ENCODE measurements around the gene CCDC146.
"Not testable (repeated sequence)": the region's sequence is repeated elsewhere in the genome, so short reads cannot be mapped to it uniquely, and the experiment has no call there.

Gene CCDC146

DNA sequence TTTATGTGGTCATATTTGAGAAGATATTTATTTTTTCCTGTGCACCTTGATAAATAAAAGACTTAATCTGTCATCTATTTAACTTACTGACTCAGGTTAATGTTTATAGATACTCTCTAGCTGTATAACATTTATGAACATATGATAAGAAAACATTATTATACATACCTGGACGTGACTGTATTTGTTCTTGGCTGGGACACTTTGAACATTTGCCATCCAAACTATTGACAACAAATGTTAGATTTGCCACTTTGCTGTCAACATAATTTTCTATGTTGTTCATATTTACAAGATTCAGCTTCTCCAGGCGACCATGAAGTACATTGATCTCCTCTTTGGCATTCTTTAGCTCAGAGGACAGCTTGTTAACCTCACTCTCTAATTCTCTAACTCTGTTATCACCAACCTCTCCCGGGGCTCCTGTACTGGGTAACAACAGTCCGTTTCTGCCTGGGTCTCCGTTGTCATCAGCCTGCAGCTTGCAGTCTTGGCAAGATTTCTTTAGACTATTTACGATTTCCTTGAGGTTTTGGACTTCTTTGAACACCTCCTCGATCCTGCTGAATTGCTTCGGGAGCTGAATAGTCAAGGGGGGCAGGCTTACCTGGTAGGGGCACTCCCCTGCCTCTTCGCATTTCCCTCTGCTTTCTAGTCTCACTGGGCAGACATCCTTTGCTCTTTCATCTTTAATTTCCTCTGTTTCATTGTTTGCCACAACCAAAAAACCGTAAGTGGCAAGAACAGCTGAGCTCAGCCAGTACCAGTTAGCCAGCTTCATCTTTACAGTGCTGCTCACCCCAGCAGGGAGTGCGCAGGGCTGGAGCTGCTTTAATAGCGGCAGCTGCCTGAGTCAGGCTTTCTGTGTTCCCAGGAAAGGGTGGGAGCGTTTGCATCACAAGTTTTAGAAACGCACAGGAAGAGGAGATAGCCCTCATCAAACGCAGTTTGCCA is 76.9 kb downstream of the CCDC146 start, which contains the start of gene FGL2:
FGL2 (minus strand) TSS at position 807 of the 954 bp plus-strand sequence; CDS start at position 781, 26 bp downstream.
- DNase-seq (ENCODE audit: low spot score), result peak; percentile 16
- Mint-ChIP-seq H3K36me3 (ENCODE audit: low read depth) (peaks cover 3% of the 10 kb centered on the region), H3K9me3 (no peaks in the 10 kb centered on the region), H3K4me3 (peak within 1 kb of the TSS; percentile 83), H3K27ac (peak within 1 kb of the TSS; percentile 86), H3K27me3 (ENCODE audit: low read depth) (no peaks in the 10 kb centered on the region), H3K4me1 (ENCODE audit: low read depth) (peaks cover 44% of the 10 kb centered on the region)

DNA sequence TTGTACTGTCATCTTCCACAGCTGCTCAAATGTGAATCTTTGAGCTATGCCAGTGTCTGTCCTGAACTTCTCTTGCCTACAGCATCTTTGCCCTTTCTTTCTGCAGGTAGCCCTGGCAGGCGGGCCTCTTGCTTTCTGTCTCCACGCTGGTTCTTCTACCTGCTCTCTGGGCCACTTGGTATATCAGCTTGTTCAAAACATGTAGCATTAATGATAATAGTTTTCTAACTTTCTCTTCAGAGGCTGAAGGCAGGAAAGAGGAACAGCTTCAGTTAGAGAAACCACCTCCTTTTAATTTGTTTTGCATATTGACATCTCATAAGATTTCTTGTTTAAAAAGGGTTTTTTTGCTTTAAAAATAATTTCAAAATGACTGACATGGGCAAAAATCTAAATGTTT is 78.1 kb downstream of the CCDC146 start:
- Mint-ChIP-seq H3K27me3 (ENCODE audit: low read depth) (no peaks in the 10 kb centered on the region), H3K27ac (peak overlapping the region; percentile 71), H3K4me1 (ENCODE audit: low read depth) (peaks cover 42% of the 10 kb centered on the region), H3K36me3 (ENCODE audit: low read depth) (peaks cover 3% of the 10 kb centered on the region), H3K4me3 (peak overlapping the region; percentile 83), H3K9me3 (no peaks in the 10 kb centered on the region)
- no peak for DNase-seq (ENCODE audit: low spot score)

GRCh38 chr7:77202481-77202976 is 80.1 kb downstream of the CCDC146 start:
- Mint-ChIP-seq H3K9me3 (no peaks in the 10 kb centered on the region), H3K36me3 (ENCODE audit: low read depth) (peaks cover 3% of the 10 kb centered on the region), H3K4me3 (no peak overlapping the region), H3K27me3 (ENCODE audit: low read depth) (no peaks in the 10 kb centered on the region), H3K4me1 (ENCODE audit: low read depth) (peaks cover 33% of the 10 kb centered on the region), H3K27ac (no peak overlapping the region)
- DNase-seq (ENCODE audit: low spot score), result peak; percentile 15

DNA sequence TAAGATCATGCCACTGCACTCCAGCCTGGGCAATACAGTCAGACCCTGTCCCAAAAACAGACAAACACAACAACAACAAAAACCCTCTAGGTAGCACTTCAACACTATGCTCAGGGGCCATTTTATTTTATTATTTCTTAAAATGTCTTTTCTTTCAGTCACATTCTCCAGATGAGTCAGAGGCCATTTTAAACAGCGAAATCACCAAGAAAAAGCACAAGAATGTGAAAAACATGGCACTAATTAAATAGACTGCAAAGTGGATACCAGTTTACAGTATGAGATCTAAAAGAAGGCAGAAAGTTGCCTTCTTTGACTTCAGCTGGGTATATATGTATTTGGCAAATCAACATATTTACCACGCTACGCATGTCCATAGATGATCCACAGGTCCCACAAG is 83.3 kb downstream of the CCDC146 start:
- Mint-ChIP-seq H3K9me3 (peaks cover 24% of the 10 kb centered on the region), H3K4me1 (ENCODE audit: low read depth) (peaks cover 13% of the 10 kb centered on the region), H3K36me3 (ENCODE audit: low read depth) (peaks cover 15% of the 10 kb centered on the region), H3K27ac (no peak overlapping the region), H3K27me3 (ENCODE audit: low read depth) (no peaks in the 10 kb centered on the region), H3K4me3 (no peak overlapping the region)
- DNase-seq (ENCODE audit: low spot score), result no peak

- no peaks in the 10 kb centered on the region for H3K4me1 Mint-ChIP-seq (ENCODE audit: low read depth)
- no peaks in the 10 kb centered on the region for H3K27me3 Mint-ChIP-seq (ENCODE audit: low read depth)
- H3K36me3 Mint-ChIP-seq (ENCODE audit: low read depth), result peaks cover 18% of the 10 kb centered on the region
- DNase-seq (ENCODE audit: low spot score), result no peak
- no peak overlapping the region for H3K4me3 Mint-ChIP-seq
- H3K27ac Mint-ChIP-seq, result no peak overlapping the region
- peaks cover 29% of the 10 kb centered on the region for H3K9me3 Mint-ChIP-seq
Measured at GRCh38 chr7:77208416-77208815, 86.0 kb downstream of the CCDC146 start.

GRCh38 chr7:77209479-77210139 is 87.2 kb downstream of the CCDC146 start:
- DNase-seq (ENCODE audit: low spot score), result no peak
- Mint-ChIP-seq H3K9me3 (peaks cover 29% of the 10 kb centered on the region), H3K36me3 (ENCODE audit: low read depth) (peaks cover 18% of the 10 kb centered on the region), H3K27me3 (ENCODE audit: low read depth) (peaks cover under 1% of the 10 kb centered on the region), H3K27ac (no peak overlapping the region), H3K4me1 (ENCODE audit: low read depth) (no peaks in the 10 kb centered on the region), H3K4me3 (no peak overlapping the region)

GRCh38 chr7:77216181-77216845 is 93.9 kb downstream of the CCDC146 start:
- H3K27me3 Mint-ChIP-seq (ENCODE audit: low read depth), result peaks cover 2% of the 10 kb centered on the region
- DNase-seq (ENCODE audit: low spot score), result no peak
- no peak overlapping the region for H3K4me3 Mint-ChIP-seq
- H3K9me3 Mint-ChIP-seq, result peaks cover 6% of the 10 kb centered on the region
- H3K27ac Mint-ChIP-seq, result no peak overlapping the region
- peaks cover 4% of the 10 kb centered on the region for H3K36me3 Mint-ChIP-seq (ENCODE audit: low read depth)
- peaks cover 2% of the 10 kb centered on the region for H3K4me1 Mint-ChIP-seq (ENCODE audit: low read depth)

- no peak for DNase-seq (ENCODE audit: low spot score)
- Mint-ChIP-seq H3K36me3 (ENCODE audit: low read depth) (peaks cover 4% of the 10 kb centered on the region), H3K4me1 (ENCODE audit: low read depth) (peaks cover 2% of the 10 kb centered on the region), H3K9me3 (peaks cover 6% of the 10 kb centered on the region), H3K27ac (no peak overlapping the region), H3K4me3 (no peak overlapping the region), H3K27me3 (ENCODE audit: low read depth) (peaks cover 2% of the 10 kb centered on the region)
Measured at GRCh38 chr7:77217474-77218185, 95.2 kb downstream of the CCDC146 start.

GRCh38 chr7:77219701-77220331 is 97.4 kb downstream of the CCDC146 start:
- H3K9me3 Mint-ChIP-seq; H3K27me3 Mint-ChIP-seq (ENCODE audit: low read depth); DNase-seq (ENCODE audit: low spot score); H3K4me3 Mint-ChIP-seq; H3K4me1 Mint-ChIP-seq (ENCODE audit: low read depth); H3K27ac Mint-ChIP-seq; H3K36me3 Mint-ChIP-seq (ENCODE audit: low read depth): not testable (repeated sequence)

GRCh38 chr7:77222065-77222464 is 99.7 kb downstream of the CCDC146 start:
- Mint-ChIP-seq H3K9me3 (peaks cover 6% of the 10 kb centered on the region), H3K27me3 (ENCODE audit: low read depth) (no peaks in the 10 kb centered on the region), H3K36me3 (ENCODE audit: low read depth) (peaks cover 4% of the 10 kb centered on the region), H3K27ac (no peak overlapping the region), H3K4me3 (no peak overlapping the region), H3K4me1 (ENCODE audit: low read depth) (peaks cover 6% of the 10 kb centered on the region)
- no peak for DNase-seq (ENCODE audit: low spot score)

GRCh38 chr7:77222819-77223218 is 100.4 kb downstream of the CCDC146 start:
- no peak for DNase-seq (ENCODE audit: low spot score)
- Mint-ChIP-seq H3K27ac (peak overlapping the region; percentile 12), H3K36me3 (ENCODE audit: low read depth) (peaks cover 4% of the 10 kb centered on the region), H3K4me3 (no peak overlapping the region), H3K4me1 (ENCODE audit: low read depth) (peaks cover 6% of the 10 kb centered on the region), H3K9me3 (peaks cover 6% of the 10 kb centered on the region), H3K27me3 (ENCODE audit: low read depth) (no peaks in the 10 kb centered on the region)

GRCh38 chr7:77223261-77223660 is 100.8 kb downstream of the CCDC146 start:
- H3K4me3 Mint-ChIP-seq, result no peak overlapping the region
- H3K4me1 Mint-ChIP-seq (ENCODE audit: low read depth), result peaks cover 6% of the 10 kb centered on the region
- no peaks in the 10 kb centered on the region for H3K27me3 Mint-ChIP-seq (ENCODE audit: low read depth)
- peaks cover 6% of the 10 kb centered on the region for H3K9me3 Mint-ChIP-seq
- DNase-seq (ENCODE audit: low spot score), result no peak
- no peak overlapping the region for H3K27ac Mint-ChIP-seq
- peaks cover 4% of the 10 kb centered on the region for H3K36me3 Mint-ChIP-seq (ENCODE audit: low read depth)

DNA sequence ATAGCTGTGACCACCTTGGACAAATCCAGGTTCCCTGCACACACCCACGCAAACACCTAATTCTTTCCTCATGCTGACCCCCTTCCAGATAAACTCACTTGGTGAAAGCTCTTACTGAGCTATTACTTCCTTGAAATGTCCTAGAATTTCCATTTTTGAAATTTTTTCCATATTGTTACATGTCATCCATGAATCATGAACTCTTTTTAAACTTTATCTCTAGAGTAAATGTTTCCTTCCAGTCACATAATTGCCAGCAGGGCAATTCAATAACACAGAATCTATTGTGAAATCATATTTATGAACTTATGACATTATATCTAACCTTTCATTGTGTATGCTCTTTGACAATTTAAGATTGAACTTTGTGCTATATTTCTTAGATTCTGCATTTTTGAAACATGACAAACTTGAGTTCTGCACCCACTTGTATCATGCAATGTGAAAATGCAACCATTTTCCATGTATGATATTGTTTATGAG is 104.0 kb downstream of the CCDC146 start:
- H3K4me1 Mint-ChIP-seq (ENCODE audit: low read depth), result peaks cover 4% of the 10 kb centered on the region
- H3K36me3 Mint-ChIP-seq (ENCODE audit: low read depth), result peaks cover 3% of the 10 kb centered on the region
- H3K27ac Mint-ChIP-seq, result no peak overlapping the region
- peaks cover 11% of the 10 kb centered on the region for H3K9me3 Mint-ChIP-seq
- no peak for DNase-seq (ENCODE audit: low spot score)
- peaks cover 4% of the 10 kb centered on the region for H3K27me3 Mint-ChIP-seq (ENCODE audit: low read depth)
- no peak overlapping the region for H3K4me3 Mint-ChIP-seq

Data from T-helper 2 cell treated with Interferon-gamma antibody and Interleukin-4, amounts not matched to agents 5 μg/mL and 100 μg/mL, for 36 hours (primary cell).